Measurements from ENCODE around the gene MYO6.
"Not testable (repeated sequence)": the region's sequence is repeated elsewhere in the genome, so short reads cannot be mapped to it uniquely, and the experiment has no call there.

The MYO6 gene

GRCh38 chr6:75723382-75723781, 25.7 kb upstream of the MYO6 start:
- Histone ChIP-seq H3K9me3 (ENCODE audit: low read length) (no peaks in the 10 kb centered on the region), H3K9me2 (ENCODE audit: low read depth, low read length) (no peaks in the 10 kb centered on the region), H2AFZ (ENCODE audit: low read length) (no peak overlapping the region), H3K36me3 (ENCODE audit: insufficient read depth, low read length) (no peaks in the 10 kb centered on the region), H3K79me2 (ENCODE audit: insufficient read depth, low read length) (no peaks in the 10 kb centered on the region), H3K4me3 (ENCODE audit: low read depth, low read length, poor library complexity, severe bottlenecking) (no peak overlapping the region), H3K27ac (ENCODE audit: low read depth, low read length, poor library complexity, severe bottlenecking) (no peak overlapping the region), H4K20me1 (ENCODE audit: insufficient read depth, low read length) (no peaks in the 10 kb centered on the region), H3K27me3 (ENCODE audit: insufficient read depth, low read length) (no peaks in the 10 kb centered on the region), H3K9ac (ENCODE audit: low read length) (no peak overlapping the region), H3F3A (ENCODE audit: insufficient read depth, low read length) (no peaks in the 10 kb centered on the region), H3K4me2 (ENCODE audit: low read length) (no peak overlapping the region), H3K4me1 (ENCODE audit: insufficient read depth, low read length, severe bottlenecking) (no peaks in the 10 kb centered on the region)
- no peak for TF ChIP-seq CTCF (IDR thresholded peaks at IDR 0.05; ENCODE audit: low read length)
- TF ChIP-seq EZH2 (IDR thresholded peaks at IDR 0.05; ENCODE audit: borderline replicate concordance, low read length): no peak

GRCh38 chr6:75727206-75727605, 21.8 kb upstream of the MYO6 start:
- Histone ChIP-seq H3K9me3 (ENCODE audit: low read length) (no peaks in the 10 kb centered on the region), H3F3A (ENCODE audit: insufficient read depth, low read length) (no peaks in the 10 kb centered on the region), H3K4me3 (ENCODE audit: low read depth, low read length, poor library complexity, severe bottlenecking) (no peak overlapping the region), H2AFZ (ENCODE audit: low read length) (no peak overlapping the region), H3K9me2 (ENCODE audit: low read depth, low read length) (no peaks in the 10 kb centered on the region), H3K27ac (ENCODE audit: low read depth, low read length, poor library complexity, severe bottlenecking) (no peak overlapping the region), H4K20me1 (ENCODE audit: insufficient read depth, low read length) (no peaks in the 10 kb centered on the region), H3K4me2 (ENCODE audit: low read length) (no peak overlapping the region), H3K9ac (ENCODE audit: low read length) (no peak overlapping the region), H3K4me1 (ENCODE audit: insufficient read depth, low read length, severe bottlenecking) (no peaks in the 10 kb centered on the region), H3K36me3 (ENCODE audit: insufficient read depth, low read length) (no peaks in the 10 kb centered on the region), H3K79me2 (ENCODE audit: insufficient read depth, low read length) (no peaks in the 10 kb centered on the region), H3K27me3 (ENCODE audit: insufficient read depth, low read length) (no peaks in the 10 kb centered on the region)
- TF ChIP-seq EZH2 (IDR thresholded peaks at IDR 0.05; ENCODE audit: borderline replicate concordance, low read length) (no peak), CTCF (IDR thresholded peaks at IDR 0.05; ENCODE audit: low read length) (no peak)

GRCh38 chr6:75731029-75731428, 18.0 kb upstream of the MYO6 start:
- H3K9me3 ChIP-seq (ENCODE audit: low read length); H3K36me3 ChIP-seq (ENCODE audit: insufficient read depth, low read length); H3K4me3 ChIP-seq (ENCODE audit: low read depth, low read length, poor library complexity, severe bottlenecking); H3K79me2 ChIP-seq (ENCODE audit: insufficient read depth, low read length); H3K9ac ChIP-seq (ENCODE audit: low read length); H4K20me1 ChIP-seq (ENCODE audit: insufficient read depth, low read length); H2AFZ ChIP-seq (ENCODE audit: low read length); H3K27me3 ChIP-seq (ENCODE audit: insufficient read depth, low read length); H3K4me2 ChIP-seq (ENCODE audit: low read length); H3K4me1 ChIP-seq (ENCODE audit: insufficient read depth, low read length, severe bottlenecking); H3K27ac ChIP-seq (ENCODE audit: low read depth, low read length, poor library complexity, severe bottlenecking); H3F3A ChIP-seq (ENCODE audit: insufficient read depth, low read length); H3K9me2 ChIP-seq (ENCODE audit: low read depth, low read length): not testable (repeated sequence)

GRCh38 chr6:75735491-75736186, 13.4 kb upstream of the MYO6 start:
- Histone ChIP-seq H3K4me2 (ENCODE audit: low read length) (no peak overlapping the region), H3K9ac (ENCODE audit: low read length) (no peak overlapping the region), H3F3A (ENCODE audit: insufficient read depth, low read length) (no peaks in the 10 kb centered on the region), H3K27ac (ENCODE audit: low read depth, low read length, poor library complexity, severe bottlenecking) (no peak overlapping the region), H3K9me3 (ENCODE audit: low read length) (no peaks in the 10 kb centered on the region), H3K4me3 (ENCODE audit: low read depth, low read length, poor library complexity, severe bottlenecking) (no peak overlapping the region), H3K79me2 (ENCODE audit: insufficient read depth, low read length) (no peaks in the 10 kb centered on the region), H2AFZ (ENCODE audit: low read length) (no peak overlapping the region), H3K9me2 (ENCODE audit: low read depth, low read length) (no peaks in the 10 kb centered on the region), H3K36me3 (ENCODE audit: insufficient read depth, low read length) (no peaks in the 10 kb centered on the region), H4K20me1 (ENCODE audit: insufficient read depth, low read length) (no peaks in the 10 kb centered on the region), H3K27me3 (ENCODE audit: insufficient read depth, low read length) (no peaks in the 10 kb centered on the region), H3K4me1 (ENCODE audit: insufficient read depth, low read length, severe bottlenecking) (no peaks in the 10 kb centered on the region)
- TF ChIP-seq EZH2 (IDR thresholded peaks at IDR 0.05; ENCODE audit: borderline replicate concordance, low read length) (no peak), CTCF (IDR thresholded peaks at IDR 0.05; ENCODE audit: low read length) (no peak)

Measured in OCI-LY1 (cell line).